Astrocyte of the spinal cord (primary cell): ENCODE results near the gene LITAFD.
A peak's percentile ranks its signal among the peaks of the same experiment; 100 is the strongest.

Source experiments
- DNase-seq: peaks from one replicate; pipeline ENCODE4 v3.0.0; 2011; ENCODE audit warnings: low read depth, low spot score
- H3K4me3 ChIP-seq: 2 replicates; pipeline ENCODE4 v1.5.1; 2011; ENCODE audit warnings: low read depth, mild to moderate bottlenecking, low read length, moderate library complexity
- CTCF ChIP-seq: IDR thresholded peaks from 2 replicates; pipeline ENCODE4 v1.5.1; 2012; ENCODE audit warnings: low read depth, mild to moderate bottlenecking, low read length, inconsistent platforms
- in situ Hi-C: cut with HindIII; loops from 2 replicates; pipeline ENCODE4 v1.10.0; 2017; ENCODE audit warnings: low sequenced_read_pairs

The LITAFD gene

GRCh38 chr16:8858994-8859912 is 22.9 kb upstream of the LITAFD start:
- in situ Hi-C loops = no loop called here
- no peak for TF ChIP-seq CTCF

DNA sequence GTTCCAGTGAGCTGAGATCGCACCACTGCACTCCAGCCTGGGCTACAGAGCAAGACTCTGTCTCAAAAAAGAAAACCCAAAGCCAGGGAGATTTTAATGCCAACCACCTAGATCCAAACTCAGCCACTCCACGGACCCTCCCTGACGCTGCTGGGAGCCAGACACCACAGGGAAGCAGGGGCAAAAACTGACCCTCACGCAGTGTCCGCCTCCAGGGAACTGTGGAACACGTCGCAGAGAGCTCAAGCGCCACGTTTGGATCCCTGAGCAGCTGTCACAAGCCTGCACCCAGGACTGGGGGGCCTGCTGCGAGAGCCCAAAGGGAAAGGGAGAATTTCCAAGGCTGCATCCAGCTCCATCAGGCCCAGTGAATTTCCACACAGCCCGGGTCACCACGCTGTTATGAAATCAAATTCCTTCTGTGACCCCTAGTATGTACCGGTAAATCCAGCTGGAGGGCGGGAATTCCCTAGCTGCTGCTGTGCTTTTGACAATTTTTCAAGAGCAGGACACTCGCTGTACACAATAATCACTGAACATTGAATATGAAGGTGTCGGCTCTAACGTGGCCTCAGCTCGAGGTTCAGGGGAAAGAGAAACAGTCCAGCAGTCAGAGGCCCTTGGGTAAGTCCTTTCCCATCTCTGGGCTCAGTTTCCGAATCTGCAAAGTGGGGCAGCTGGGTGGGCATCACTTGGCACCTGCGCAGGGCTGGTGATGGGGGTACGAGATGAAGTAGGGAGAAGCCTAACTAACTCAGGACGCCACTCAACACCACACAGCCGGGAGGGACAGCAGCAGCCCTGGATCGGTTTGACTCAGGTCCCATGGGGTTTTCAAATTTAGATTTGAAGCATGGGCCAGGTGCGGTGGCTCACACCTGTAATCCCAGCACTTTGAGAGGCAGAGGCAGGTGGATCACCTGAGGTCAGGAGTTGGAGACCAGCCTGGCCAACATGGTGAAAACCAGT is 22.0 kb upstream of the LITAFD start:
- no peak for TF ChIP-seq CTCF
- in situ Hi-C loops = no loop called here
- peak; percentile 40 for DNase-seq
- no peak overlapping the region for H3K4me3 ChIP-seq

More at GRCh38 chr16:8858994-8859912, 22.9 kb upstream of the LITAFD start:
- H3K4me3 ChIP-seq = no peak overlapping the region
- DNase-seq = no peak

DNA sequence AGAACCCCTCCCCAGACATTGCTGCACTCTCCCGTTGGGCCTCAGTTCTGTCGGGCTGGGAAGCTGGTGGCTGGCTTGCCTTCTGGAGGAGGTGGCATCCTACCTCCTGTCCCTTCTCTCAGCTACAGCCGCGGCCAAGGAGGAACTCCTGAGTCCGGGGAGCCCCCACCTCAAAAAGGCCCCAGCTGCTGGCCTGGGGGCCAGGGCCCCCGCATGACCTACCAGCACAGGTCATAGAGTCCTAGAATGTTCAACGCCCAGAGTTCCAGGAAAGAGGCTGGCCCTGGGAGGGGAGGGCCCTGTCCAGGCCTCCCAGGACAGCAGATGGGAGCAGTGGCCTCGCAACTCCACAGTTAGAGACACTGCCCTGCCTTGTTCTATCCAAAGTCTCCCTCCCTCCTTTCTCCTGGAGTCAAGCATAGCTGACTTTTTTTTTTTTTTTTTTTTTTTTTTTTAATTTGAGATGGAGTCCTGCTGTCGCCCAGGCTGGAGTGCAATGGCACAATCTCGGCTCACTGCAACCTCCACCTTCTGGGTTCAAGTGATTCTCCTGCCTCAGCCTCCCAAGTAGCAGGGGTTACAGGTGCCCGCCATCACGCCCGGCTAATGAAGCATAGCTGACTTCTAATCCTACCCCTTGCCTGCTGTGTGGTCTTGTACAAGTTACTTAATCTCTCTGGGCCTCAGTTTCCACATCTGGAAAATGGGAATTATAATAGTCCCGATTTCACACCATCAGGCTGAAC is 20.4 kb upstream of the LITAFD start:
- no peak for DNase-seq
- in situ Hi-C loops = no loop called here
- no peak for TF ChIP-seq CTCF
- H3K4me3 ChIP-seq = no peak overlapping the region

DNA sequence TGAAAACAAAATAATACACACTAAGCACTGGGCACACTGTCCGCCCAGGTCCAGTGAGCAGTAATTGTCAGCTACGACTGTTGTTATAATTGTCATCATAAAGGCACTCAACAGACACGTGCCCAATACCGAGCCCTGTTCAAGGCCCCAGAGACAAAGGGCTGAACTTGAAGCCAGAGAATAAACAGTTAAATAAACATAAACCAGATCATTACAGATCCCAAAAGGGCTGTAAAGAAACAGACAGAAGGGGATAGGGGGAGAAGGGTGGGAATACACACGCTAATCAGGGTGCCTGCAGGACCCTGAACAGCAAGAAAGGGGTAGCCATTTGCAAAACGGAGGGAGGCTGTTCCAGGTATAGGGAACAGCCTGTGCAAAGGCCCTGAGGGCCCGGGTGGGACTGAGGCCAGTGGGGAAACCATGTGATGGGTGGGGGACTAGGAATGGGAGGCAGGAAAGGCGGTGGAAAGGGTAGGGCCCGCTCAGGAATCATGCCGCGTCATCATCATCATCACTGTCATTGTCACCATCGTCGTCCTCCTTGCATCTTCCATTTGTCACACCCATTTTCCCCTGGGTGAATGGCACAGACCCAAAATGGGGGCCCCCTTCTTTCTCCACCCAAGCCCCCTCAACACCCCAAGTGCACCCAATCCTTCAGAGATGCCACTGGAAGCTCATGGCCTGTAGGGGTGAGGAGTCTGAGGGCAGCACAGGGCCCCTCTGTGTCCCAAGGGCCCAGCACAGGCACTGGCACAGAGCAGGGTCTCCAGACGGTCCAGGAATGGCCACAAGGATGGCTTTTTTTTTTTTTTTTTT is 19.6 kb upstream of the LITAFD start:
- in situ Hi-C loops = no loop called here
- no peak overlapping the region for H3K4me3 ChIP-seq
- no peak for TF ChIP-seq CTCF
- no peak for DNase-seq

GRCh38 chr16:8863594-8864424 is 18.3 kb upstream of the LITAFD start:
- no peak for DNase-seq
- no peak overlapping the region for H3K4me3 ChIP-seq
- no peak for TF ChIP-seq CTCF
- in situ Hi-C loops = no loop called here
